Testis (tissue), 2 donors: ENCODE results near the gene CADPS2.

ENCODE experiments used
- POLR2A ChIP-seq: fragments of 450-650 bp; IDR thresholded peaks from one replicate; pipeline ENCODE4 v1.6.1; 2017; ENCODE audit warnings: antibody characterized with exemption, mild to moderate bottlenecking, moderate library complexity
- TF ChIP-seq, protein P1 (sequence below), 3 experiments: fragments of 450-650 bp in 2 of 3; fragments of 200-600 bp in 1 of 3; sonication (generic) in 1 of 3; IDR thresholded peaks; one replicate each; pipeline ENCODE4 v1.5.1; 2016 to 2019; ENCODE audit warnings: antibody characterized with exemption in 3 of 3, mild to moderate bottlenecking in 2 of 3, moderate library complexity in 1 of 3

DNA sequence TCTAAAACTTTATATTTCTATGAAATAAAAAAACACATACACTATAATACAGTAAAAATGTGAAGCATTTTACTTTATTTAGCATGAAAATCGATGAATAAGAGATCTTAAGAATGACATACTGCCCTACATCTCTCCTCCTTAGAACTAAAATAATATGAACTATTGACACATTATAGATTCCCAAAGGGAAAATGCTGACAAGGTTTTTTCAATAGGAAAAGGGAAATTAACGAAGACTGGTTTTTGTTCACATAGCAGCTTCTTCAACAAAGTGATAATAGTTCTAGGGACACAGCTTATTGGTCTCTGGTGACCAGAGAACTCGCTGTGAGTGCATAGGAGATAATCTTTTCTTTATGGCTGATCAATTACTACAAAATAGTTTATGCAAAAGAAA lies 523.8 kb downstream of the CADPS2 start:
- TF ChIP-seq, protein P1, sequence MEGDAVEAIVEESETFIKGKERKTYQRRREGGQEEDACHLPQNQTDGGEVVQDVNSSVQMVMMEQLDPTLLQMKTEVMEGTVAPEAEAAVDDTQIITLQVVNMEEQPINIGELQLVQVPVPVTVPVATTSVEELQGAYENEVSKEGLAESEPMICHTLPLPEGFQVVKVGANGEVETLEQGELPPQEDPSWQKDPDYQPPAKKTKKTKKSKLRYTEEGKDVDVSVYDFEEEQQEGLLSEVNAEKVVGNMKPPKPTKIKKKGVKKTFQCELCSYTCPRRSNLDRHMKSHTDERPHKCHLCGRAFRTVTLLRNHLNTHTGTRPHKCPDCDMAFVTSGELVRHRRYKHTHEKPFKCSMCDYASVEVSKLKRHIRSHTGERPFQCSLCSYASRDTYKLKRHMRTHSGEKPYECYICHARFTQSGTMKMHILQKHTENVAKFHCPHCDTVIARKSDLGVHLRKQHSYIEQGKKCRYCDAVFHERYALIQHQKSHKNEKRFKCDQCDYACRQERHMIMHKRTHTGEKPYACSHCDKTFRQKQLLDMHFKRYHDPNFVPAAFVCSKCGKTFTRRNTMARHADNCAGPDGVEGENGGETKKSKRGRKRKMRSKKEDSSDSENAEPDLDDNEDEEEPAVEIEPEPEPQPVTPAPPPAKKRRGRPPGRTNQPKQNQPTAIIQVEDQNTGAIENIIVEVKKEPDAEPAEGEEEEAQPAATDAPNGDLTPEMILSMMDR (IDR thresholded peaks at IDR 0.05): no peak
- TF ChIP-seq POLR2A: no peak
